ENCODE results near the gene PAX5. TPM values are rescaled to one million over a fixed set of nuclear protein-coding genes. Genes with fewer than 3 reads are reported as not detected.
A peak's percentile ranks its signal among the peaks of the same experiment; 100 is the strongest.

The PAX5 gene
- total and polyA plus RNA-seq, 2 of the 13 experiments (the other 11 are each of a cell fraction or from before 2014, with no cell fraction given) = not detected

GRCh38 chr9:37027582-37028419 is 6.3 kb downstream of the PAX5 start (continued):
- TF ChIP-seq ZNF737 (CRISPR knock-in tag; IDR thresholded peaks at IDR 0.05; ENCODE audit: borderline replicate concordance) (0 out of 2 replicates have a peak, but pooled peaks have one; percentile 53), NFYC (CRISPR knock-in tag; IDR thresholded peaks at IDR 0.05) (peak; percentile 94), ZBTB26 (CRISPR knock-in tag; IDR thresholded peaks at IDR 0.05; ENCODE audit: borderline replicate concordance) (peak; percentile 96), KLF13 (CRISPR knock-in tag; IDR thresholded peaks at IDR 0.05) (no peak), ZNF350 (CRISPR knock-in tag; IDR thresholded peaks at IDR 0.05; ENCODE audit: borderline replicate concordance, low read depth) (peak; percentile 68; the same call in 1 of the 2 replicates), ZNF607 (CRISPR knock-in tag; IDR thresholded peaks at IDR 0.05; ENCODE audit: borderline replicate concordance) (peak; percentile 100), EZH2 (conservative IDR thresholded peaks at IDR 0.05; ENCODE audit: low read depth, low read length) (no peak), FOSL2 (CRISPR knock-in tag; IDR thresholded peaks at IDR 0.05) (peak; percentile 64), ARHGAP35 (CRISPR knock-in tag; IDR thresholded peaks at IDR 0.05; ENCODE audit: borderline replicate concordance) (0 out of 2 replicates have a peak, but pooled peaks have one; percentile 59), ZNF891 (CRISPR knock-in tag; IDR thresholded peaks at IDR 0.05) (peak; percentile 95; the same call in 1 of the 2 replicates), ZNF138 (CRISPR knock-in tag; IDR thresholded peaks at IDR 0.05; ENCODE audit: low read depth) (peak; percentile 88; the same call in 1 of the 2 replicates), SP140L (CRISPR knock-in tag; IDR thresholded peaks at IDR 0.05; ENCODE audit: borderline replicate concordance) (peak; percentile 86; the same call in 1 of the 2 replicates), MTA3 (CRISPR knock-in tag; IDR thresholded peaks at IDR 0.05) (no peak), ZNF430 (CRISPR knock-in tag; IDR thresholded peaks at IDR 0.05) (peak; percentile 97), ZNF678 (CRISPR knock-in tag; IDR thresholded peaks at IDR 0.05) (peak; percentile 80; the same call in 1 of the 2 replicates), TGIF2 (CRISPR knock-in tag; IDR thresholded peaks at IDR 0.05) (peak; percentile 95), ZNF768 (CRISPR knock-in tag; IDR thresholded peaks at IDR 0.05) (peak; percentile 88), ESRRA (CRISPR knock-in tag; IDR thresholded peaks at IDR 0.05; ENCODE audit: low read depth) (peak; percentile 69; the same call in 1 of the 2 replicates), ZNF570 (CRISPR knock-in tag; IDR thresholded peaks at IDR 0.05; ENCODE audit: borderline replicate concordance) (0 out of 2 replicates have a peak, but pooled peaks have one; percentile 47), ZNF44 (CRISPR knock-in tag; IDR thresholded peaks at IDR 0.05) (no peak), HOXA5 (CRISPR knock-in tag; IDR thresholded peaks at IDR 0.05) (peak; percentile 99), ZSCAN29 (CRISPR knock-in tag; conservative IDR thresholded peaks at IDR 0.05) (0 out of 2 replicates have a peak, but pooled peaks have one; percentile 69), PAX8 (CRISPR knock-in tag; IDR thresholded peaks at IDR 0.05; ENCODE audit: borderline replicate concordance) (no peak)
- TF ChIP-seq, protein P1, sequence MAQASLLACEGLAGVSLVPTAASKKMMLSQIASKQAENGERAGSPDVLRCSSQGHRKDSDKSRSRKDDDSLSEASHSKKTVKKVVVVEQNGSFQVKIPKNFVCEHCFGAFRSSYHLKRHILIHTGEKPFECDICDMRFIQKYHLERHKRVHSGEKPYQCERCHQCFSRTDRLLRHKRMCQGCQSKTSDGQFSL (CRISPR knock-in tag; IDR thresholded peaks at IDR 0.05) = 0 out of 2 replicates have a peak, but pooled peaks have one; percentile 25
- TF ChIP-seq, protein P2, sequence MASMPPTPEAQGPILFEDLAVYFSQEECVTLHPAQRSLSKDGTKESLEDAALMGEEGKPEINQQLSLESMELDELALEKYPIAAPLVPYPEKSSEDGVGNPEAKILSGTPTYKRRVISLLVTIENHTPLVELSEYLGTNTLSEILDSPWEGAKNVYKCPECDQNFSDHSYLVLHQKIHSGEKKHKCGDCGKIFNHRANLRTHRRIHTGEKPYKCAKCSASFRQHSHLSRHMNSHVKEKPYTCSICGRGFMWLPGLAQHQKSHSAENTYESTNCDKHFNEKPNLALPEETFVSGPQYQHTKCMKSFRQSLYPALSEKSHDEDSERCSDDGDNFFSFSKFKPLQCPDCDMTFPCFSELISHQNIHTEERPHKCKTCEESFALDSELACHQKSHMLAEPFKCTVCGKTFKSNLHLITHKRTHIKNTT (CRISPR knock-in tag; IDR thresholded peaks at IDR 0.05) = no peak
- TF ChIP-seq, protein P3, sequence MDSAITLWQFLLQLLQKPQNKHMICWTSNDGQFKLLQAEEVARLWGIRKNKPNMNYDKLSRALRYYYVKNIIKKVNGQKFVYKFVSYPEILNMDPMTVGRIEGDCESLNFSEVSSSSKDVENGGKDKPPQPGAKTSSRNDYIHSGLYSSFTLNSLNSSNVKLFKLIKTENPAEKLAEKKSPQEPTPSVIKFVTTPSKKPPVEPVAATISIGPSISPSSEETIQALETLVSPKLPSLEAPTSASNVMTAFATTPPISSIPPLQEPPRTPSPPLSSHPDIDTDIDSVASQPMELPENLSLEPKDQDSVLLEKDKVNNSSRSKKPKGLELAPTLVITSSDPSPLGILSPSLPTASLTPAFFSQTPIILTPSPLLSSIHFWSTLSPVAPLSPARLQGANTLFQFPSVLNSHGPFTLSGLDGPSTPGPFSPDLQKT (CRISPR knock-in tag; IDR thresholded peaks at IDR 0.05; ENCODE audit: borderline replicate concordance) = 0 out of 2 replicates have a peak, but pooled peaks have one; percentile 59

Data from HepG2 (cell line).